Gastrocnemius medialis (tissue), 4 donors: Measurements from ENCODE around the gene TOMM22. TPM values are rescaled to one million over a fixed set of nuclear protein-coding genes. Genes with fewer than 3 reads are reported as not detected.

Source experiments
- ATAC-seq, 2 donors: fragments of 150-250 bp; one replicate each; pipeline ENCODE4 v1.9.1; 2016
- DNase-seq, 2 donors: peaks; one replicate each; pipeline ENCODE4 v3.0.0-alpha.2; 2019
- H3K27ac ChIP-seq, 4 donors: fragments of 200-600 bp; sonication (generic); 1 replicate in 1 of 4; 2 replicates in 3 of 4; pipeline ENCODE4 v1.5.1; 2016 to 2018; ENCODE audit warnings: mild to moderate bottlenecking in 2 of 4, moderate library complexity in 1 of 4
- H3K27me3 ChIP-seq, 3 donors: fragments of 200-600 bp; sonication (generic) in 2 of 3; 1 replicate in 1 of 3; 2 replicates in 2 of 3; pipeline versions ENCODE4 v1.5.1 to v1.6.0; 2016 to 2019; ENCODE audit warnings: mild to moderate bottlenecking in 1 of 3, moderate library complexity in 1 of 3
- H3K36me3 ChIP-seq, 2 donors: fragments of 200-600 bp; sonication (generic) in 1 of 2; one replicate each; pipeline ENCODE4 v1.5.1; 2017 to 2018
- H3K4me1 ChIP-seq, 2 donors: fragments of 200-600 bp; sonication (generic) in 1 of 2; one replicate each; pipeline ENCODE4 v1.5.1; 2016 to 2017; ENCODE audit warnings: mild to moderate bottlenecking in 2 of 2
- H3K4me3 ChIP-seq, 4 donors: fragments of 200-600 bp; sonication (generic) in 3 of 4; 1 replicate in 1 of 4; 2 replicates in 3 of 4; pipeline ENCODE4 v1.5.1; 2016 to 2019; ENCODE audit warnings: mild to moderate bottlenecking in 2 of 4
- H3K9me3 ChIP-seq, 3 donors: fragments of 200-600 bp; sonication (generic) in 2 of 3; 1 replicate in 1 of 3; 2 replicates in 2 of 3; pipeline ENCODE4 v1.5.1; 2016 to 2019
- CTCF ChIP-seq, 5 experiments: fragments of 450-650 bp in 3 of 5; fragments of 200-600 bp in 2 of 5; sonication (generic) in 2 of 5; IDR thresholded peaks in 4 of 5; conservative IDR thresholded peaks in 1 of 5; 1 replicate in 4 of 5; 2 replicates in 1 of 5; pipeline ENCODE4 v1.5.1; 2016 to 2019; ENCODE audit warnings: antibody characterized with exemption in 5 of 5, mild to moderate bottlenecking in 3 of 5, moderate library complexity in 3 of 5
- POLR2A ChIP-seq, 2 donors: fragments of 450-650 bp; IDR thresholded peaks; one replicate each; pipeline ENCODE4 v1.6.1; 2017; ENCODE audit warnings: antibody characterized with exemption in 2 of 2, mild to moderate bottlenecking in 2 of 2, moderate library complexity in 2 of 2
- in situ Hi-C, 4 donors: fragments of 200-750 bp; cut with MboI; loops; one replicate each; pipeline versions ENCODE4 v1.15.0 to v1.8.0; 2017; ENCODE audit warnings: low sequenced_read_pairs in 4 of 4
- intact Hi-C: fragments of 100-400 bp; cut with DNase I; formaldehyde crosslinking; loops from one replicate; pipeline ENCODE4 v1.15.1; 2023; ENCODE audit warnings: low total_unique reads
- total RNA-seq, 4 donors: library from RNA; depleted of rRNA; stranded (reverse); fragments of >200 nt; gene quantifications; one replicate each; pipeline versions ENCODE4 v1.1.0 to v1.2.3, GENCODE V29; 2016

The TOMM22 gene
- total RNA-seq, 4 donors from 2014 or later: 37.1 to 47.1 (median 46.3) TPM

GRCh38 chr22:38709306-38709705 is 27.5 kb downstream of the TOMM22 start:
- in situ Hi-C loops (no loop called here), intact Hi-C loops (loop anchor here (5.0 to 10.0 kb wide), 4 partner anchors 163 to 645 kb away; partner anchors contain the start of genes CBX6 and CSNK1E)
- Histone ChIP-seq H3K9me3 (no peaks in the 10 kb centered on the region), H3K4me3 (no peak overlapping the region), H3K4me1 (peaks cover 46% of the 10 kb centered on the region in 2 donors), H3K27ac (peak overlapping the region in 3 of 4 donors; percentile 28 to 98 (median 96)), H3K36me3 (peaks cover 0 to 9% of the 10 kb centered on the region in 2 donors), H3K27me3 (no peaks in the 10 kb centered on the region)
- TF ChIP-seq POLR2A (IDR thresholded peaks at IDR 0.05) (no peak), CTCF (IDR thresholded peaks at IDR 0.05 in 4 of 5, conservative IDR thresholded peaks at IDR 0.05 in 1 of 5) (no peak)
- ATAC-seq (no peak), DNase-seq (no peak)

- H3K36me3 ChIP-seq: peaks cover 0 to 9% of the 10 kb centered on the region in 2 donors
- H3K4me1 ChIP-seq: peaks cover 46 to 48% of the 10 kb centered on the region in 2 donors
- TF ChIP-seq CTCF (IDR thresholded peaks at IDR 0.05 in 4 of 5, conservative IDR thresholded peaks at IDR 0.05 in 1 of 5): no peak
- no peak for TF ChIP-seq POLR2A (IDR thresholded peaks at IDR 0.05)
- no peaks in the 10 kb centered on the region for H3K27me3 ChIP-seq
- no peaks in the 10 kb centered on the region for H3K9me3 ChIP-seq
- ATAC-seq: no peak
- no peak for DNase-seq
- no peak overlapping the region for H3K4me3 ChIP-seq
- in situ Hi-C loops (no loop called here), intact Hi-C loops (no loop called here)
- H3K27ac ChIP-seq: peak overlapping the region in 1 of 4 donors; percentile 96
Observed at GRCh38 chr22:38710351-38710750, 28.6 kb downstream of the TOMM22 start.

GRCh38 chr22:38710866-38711265 is 29.1 kb downstream of the TOMM22 start:
- Histone ChIP-seq H3K4me3 (no peak overlapping the region), H3K36me3 (peaks cover 0 to 9% of the 10 kb centered on the region in 2 donors), H3K9me3 (no peaks in the 10 kb centered on the region), H3K4me1 (peaks cover 46 to 50% of the 10 kb centered on the region in 2 donors), H3K27me3 (no peaks in the 10 kb centered on the region), H3K27ac (no peak overlapping the region)
- TF ChIP-seq POLR2A (IDR thresholded peaks at IDR 0.05) (no peak), CTCF (IDR thresholded peaks at IDR 0.05 in 4 of 5, conservative IDR thresholded peaks at IDR 0.05 in 1 of 5) (no peak)
- intact Hi-C loops (no loop called here), in situ Hi-C loops (no loop called here)
- no peak for DNase-seq
- ATAC-seq: no peak

- Histone ChIP-seq H3K4me3 (no peak overlapping the region), H3K36me3 (peaks cover 0 to 27% of the 10 kb centered on the region in 2 donors), H3K9me3 (no peaks in the 10 kb centered on the region), H3K27ac (peak overlapping the region in 2 of 4 donors; percentile 6 to 11), H3K4me1 (peaks cover 38 to 41% of the 10 kb centered on the region in 2 donors), H3K27me3 (no peaks in the 10 kb centered on the region)
- ATAC-seq: no peak
- intact Hi-C loops: no loop called here
- in situ Hi-C loops: no loop called here
- TF ChIP-seq CTCF (IDR thresholded peaks at IDR 0.05 in 4 of 5, conservative IDR thresholded peaks at IDR 0.05 in 1 of 5) (no peak), POLR2A (IDR thresholded peaks at IDR 0.05) (no peak)
- no peak for DNase-seq
Observed at GRCh38 chr22:38712486-38713207, 30.9 kb downstream of the TOMM22 start.
